K562 (cell line): Measurements from ENCODE around the gene PLXDC1. TPM values are rescaled to one million over a fixed set of nuclear protein-coding genes. Genes with fewer than 3 reads are reported as not detected.

Experiments used
- CEBPB ChIP-seq: fragments of 450-650 bp; IDR thresholded peaks from 2 replicates; pipeline ENCODE4 v1.6.1; 2016; ENCODE audit warnings: missing genetic modification characterization, missing compliant biosample characterization
- EP300 ChIP-seq: IDR thresholded peaks from 2 replicates; pipeline ENCODE4 v1.6.1; 2012; ENCODE audit warnings: low read length, improper control_type of control experiment
- KAT2B ChIP-seq: IDR thresholded peaks from one replicate; pipeline ENCODE4 v1.6.1; 2012; ENCODE audit warnings: low read depth, mild to moderate bottlenecking, control low read depth, inconsistent platforms, low read length, moderate library complexity
- KDM1A ChIP-seq, 2 experiments: fragments of 450-650 bp; IDR thresholded peaks; 2 replicates each; pipeline ENCODE4 v1.6.1; 2016; ENCODE audit warnings: mild to moderate bottlenecking in 2 of 2
- NFATC3 ChIP-seq: fragments of 450-650 bp; IDR thresholded peaks from 2 replicates; pipeline ENCODE4 v1.6.1; 2017; ENCODE audit warnings: mild to moderate bottlenecking
- POLR2A ChIP-seq: fragments of 450-650 bp; conservative IDR thresholded peaks from 2 replicates; pipeline ENCODE4 v1.6.1; 2016
- POLR2AphosphoS2 ChIP-seq: IDR thresholded peaks from 2 replicates; pipeline ENCODE4 v1.6.1; 2012; ENCODE audit warnings: low read length, improper control_type of control experiment
- RAD51 ChIP-seq: fragments of 450-650 bp; IDR thresholded peaks from 2 replicates; pipeline ENCODE4 v1.7.1; 2016; ENCODE audit warnings: low read depth, mild to moderate bottlenecking, borderline replicate concordance
- ZNF695 ChIP-seq: fragments of 450-650 bp; formaldehyde crosslinking; IDR thresholded peaks from 2 replicates; pipeline ENCODE4 v1.4.0; 2020; ENCODE audit warnings: mild to moderate bottlenecking, moderate library complexity
- polyA plus RNA-seq, 8 experiments: library from polyadenylated mRNA; depleted of rRNA in 4 of 8; stranded (reverse) in 5 of 8; unstranded in 3 of 8; fragments of >200 nt; fragmentation: Nextera tagmentation in 2 of 8; fragmentation: Illumina TruSeq in 1 of 8; extraction: Ambion mirVana in 2 of 8; extraction: Trizol in 1 of 8; gene quantifications; 2 replicates each; pipeline versions ENCODE4 v1.2.1 to v1.2.3, GENCODE V29; 2011 to 2014; ENCODE audit warnings: inconsistent platforms in 1 of 8, missing spikeins in 1 of 8
- total RNA-seq, 7 experiments: library from RNA; depleted of rRNA in 6 of 7; stranded (reverse); fragments of >200 nt in 6 of 7; fragmentation: Illumina TruSeq in 2 of 7; extraction: Trizol in 2 of 7; gene quantifications; 2 replicates each; pipeline versions ENCODE4 v1.2.1 to v1.2.3, GENCODE V29; 2011 to 2021; ENCODE audit warnings: low replicate concordance in 1 of 7
- TF ChIP-seq, protein P1 (sequence below), 2 experiments: fragments of 450-650 bp; IDR thresholded peaks; 2 replicates each; pipeline ENCODE4 v1.6.1; 2018; ENCODE audit warnings: mild to moderate bottlenecking in 2 of 2, low read depth in 1 of 2; ENCODE audit not compliant: partially characterized antibody in 2 of 2
- TF ChIP-seq, protein P2 (sequence below): fragments of 450-650 bp; IDR thresholded peaks from 2 replicates; pipeline ENCODE4 v1.7.1; 2018; ENCODE audit warnings: mild to moderate bottlenecking, low read depth; ENCODE audit not compliant: partially characterized antibody
- TF ChIP-seq, protein P3 (sequence below), 2 experiments: fragments of 450-650 bp; formaldehyde crosslinking in 1 of 2; IDR thresholded peaks; 2 replicates each; pipeline versions ENCODE4 v1.4.0 to v1.6.1; 2014 to 2020; ENCODE audit warnings: mild to moderate bottlenecking in 2 of 2, borderline replicate concordance in 1 of 2, low read depth in 1 of 2

PLXDC1 gene
- total and polyA plus RNA-seq, 9 of the 15 experiments (the other 6 are each of a cell fraction or from before 2014, with no cell fraction given) = not detected

DNA sequence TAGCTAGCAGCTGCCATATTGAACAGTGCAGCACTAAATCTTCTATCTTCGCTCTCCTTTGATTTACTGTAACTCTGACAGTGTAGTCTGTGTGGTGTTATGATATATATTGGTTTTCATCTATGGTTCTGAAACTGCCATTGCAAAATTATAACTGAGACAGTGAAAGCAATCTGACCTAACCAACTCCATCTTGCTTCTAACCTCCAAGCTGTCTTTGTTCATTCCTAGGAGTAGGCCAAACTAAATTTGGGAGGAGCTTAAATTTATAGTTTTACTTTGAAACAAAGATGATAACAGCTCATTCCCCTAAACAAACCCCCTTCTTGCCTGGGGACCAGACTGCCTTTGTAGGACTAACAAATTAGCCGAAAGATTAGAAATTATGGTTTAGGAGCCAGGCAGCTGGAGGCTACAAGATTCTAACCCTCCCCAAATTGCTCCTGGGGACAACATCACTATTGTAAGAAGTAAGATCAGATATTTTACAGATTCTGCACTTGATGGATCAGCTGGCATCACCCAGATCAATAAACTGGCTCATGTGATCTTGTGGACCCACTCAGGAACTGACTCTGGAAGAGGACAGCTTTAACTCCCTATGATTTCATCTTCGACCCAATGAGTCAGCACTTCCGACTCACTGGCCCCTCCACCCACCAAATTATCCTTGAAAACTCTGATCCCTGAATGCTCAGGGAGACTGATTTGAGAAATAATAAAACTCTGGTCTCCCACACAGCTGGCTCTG lies 137.2 kb downstream of the PLXDC1 start (continued):
- TF ChIP-seq, protein P1, sequence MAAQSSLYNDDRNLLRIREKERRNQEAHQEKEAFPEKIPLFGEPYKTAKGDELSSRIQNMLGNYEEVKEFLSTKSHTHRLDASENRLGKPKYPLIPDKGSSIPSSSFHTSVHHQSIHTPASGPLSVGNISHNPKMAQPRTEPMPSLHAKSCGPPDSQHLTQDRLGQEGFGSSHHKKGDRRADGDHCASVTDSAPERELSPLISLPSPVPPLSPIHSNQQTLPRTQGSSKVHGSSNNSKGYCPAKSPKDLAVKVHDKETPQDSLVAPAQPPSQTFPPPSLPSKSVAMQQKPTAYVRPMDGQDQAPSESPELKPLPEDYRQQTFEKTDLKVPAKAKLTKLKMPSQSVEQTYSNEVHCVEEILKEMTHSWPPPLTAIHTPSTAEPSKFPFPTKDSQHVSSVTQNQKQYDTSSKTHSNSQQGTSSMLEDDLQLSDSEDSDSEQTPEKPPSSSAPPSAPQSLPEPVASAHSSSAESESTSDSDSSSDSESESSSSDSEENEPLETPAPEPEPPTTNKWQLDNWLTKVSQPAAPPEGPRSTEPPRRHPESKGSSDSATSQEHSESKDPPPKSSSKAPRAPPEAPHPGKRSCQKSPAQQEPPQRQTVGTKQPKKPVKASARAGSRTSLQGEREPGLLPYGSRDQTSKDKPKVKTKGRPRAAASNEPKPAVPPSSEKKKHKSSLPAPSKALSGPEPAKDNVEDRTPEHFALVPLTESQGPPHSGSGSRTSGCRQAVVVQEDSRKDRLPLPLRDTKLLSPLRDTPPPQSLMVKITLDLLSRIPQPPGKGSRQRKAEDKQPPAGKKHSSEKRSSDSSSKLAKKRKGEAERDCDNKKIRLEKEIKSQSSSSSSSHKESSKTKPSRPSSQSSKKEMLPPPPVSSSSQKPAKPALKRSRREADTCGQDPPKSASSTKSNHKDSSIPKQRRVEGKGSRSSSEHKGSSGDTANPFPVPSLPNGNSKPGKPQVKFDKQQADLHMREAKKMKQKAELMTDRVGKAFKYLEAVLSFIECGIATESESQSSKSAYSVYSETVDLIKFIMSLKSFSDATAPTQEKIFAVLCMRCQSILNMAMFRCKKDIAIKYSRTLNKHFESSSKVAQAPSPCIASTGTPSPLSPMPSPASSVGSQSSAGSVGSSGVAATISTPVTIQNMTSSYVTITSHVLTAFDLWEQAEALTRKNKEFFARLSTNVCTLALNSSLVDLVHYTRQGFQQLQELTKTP (IDR thresholded peaks at IDR 0.05; ENCODE audit: low read depth in 1 of 2, partially characterized antibody in 2 of 2) = peak in 1 of 2 experiments; percentile 71
- TF ChIP-seq NFATC3 (no peak), CEBPB (tag) (no peak), ZNF695 (0 out of 2 replicates have a peak, but pooled peaks have one; percentile 68), POLR2AphosphoS2 (no peak), KDM1A (IDR thresholded peaks at IDR 0.05) (no peak), EP300 (peak; percentile 56; the same call in 1 of the 2 replicates), RAD51 (peak; percentile 62; the same call in 1 of the 2 replicates), KAT2B (no peak), POLR2A (no peak)
- TF ChIP-seq, protein P2, sequence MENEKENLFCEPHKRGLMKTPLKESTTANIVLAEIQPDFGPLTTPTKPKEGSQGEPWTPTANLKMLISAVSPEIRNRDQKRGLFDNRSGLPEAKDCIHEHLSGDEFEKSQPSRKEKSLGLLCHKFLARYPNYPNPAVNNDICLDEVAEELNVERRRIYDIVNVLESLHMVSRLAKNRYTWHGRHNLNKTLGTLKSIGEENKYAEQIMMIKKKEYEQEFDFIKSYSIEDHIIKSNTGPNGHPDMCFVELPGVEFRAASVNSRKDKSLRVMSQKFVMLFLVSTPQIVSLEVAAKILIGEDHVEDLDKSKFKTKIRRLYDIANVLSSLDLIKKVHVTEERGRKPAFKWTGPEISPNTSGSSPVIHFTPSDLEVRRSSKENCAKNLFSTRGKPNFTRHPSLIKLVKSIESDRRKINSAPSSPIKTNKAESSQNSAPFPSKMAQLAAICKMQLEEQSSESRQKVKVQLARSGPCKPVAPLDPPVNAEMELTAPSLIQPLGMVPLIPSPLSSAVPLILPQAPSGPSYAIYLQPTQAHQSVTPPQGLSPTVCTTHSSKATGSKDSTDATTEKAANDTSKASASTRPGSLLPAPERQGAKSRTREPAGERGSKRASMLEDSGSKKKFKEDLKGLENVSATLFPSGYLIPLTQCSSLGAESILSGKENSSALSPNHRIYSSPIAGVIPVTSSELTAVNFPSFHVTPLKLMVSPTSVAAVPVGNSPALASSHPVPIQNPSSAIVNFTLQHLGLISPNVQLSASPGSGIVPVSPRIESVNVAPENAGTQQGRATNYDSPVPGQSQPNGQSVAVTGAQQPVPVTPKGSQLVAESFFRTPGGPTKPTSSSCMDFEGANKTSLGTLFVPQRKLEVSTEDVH = no peak
- TF ChIP-seq, protein P3, sequence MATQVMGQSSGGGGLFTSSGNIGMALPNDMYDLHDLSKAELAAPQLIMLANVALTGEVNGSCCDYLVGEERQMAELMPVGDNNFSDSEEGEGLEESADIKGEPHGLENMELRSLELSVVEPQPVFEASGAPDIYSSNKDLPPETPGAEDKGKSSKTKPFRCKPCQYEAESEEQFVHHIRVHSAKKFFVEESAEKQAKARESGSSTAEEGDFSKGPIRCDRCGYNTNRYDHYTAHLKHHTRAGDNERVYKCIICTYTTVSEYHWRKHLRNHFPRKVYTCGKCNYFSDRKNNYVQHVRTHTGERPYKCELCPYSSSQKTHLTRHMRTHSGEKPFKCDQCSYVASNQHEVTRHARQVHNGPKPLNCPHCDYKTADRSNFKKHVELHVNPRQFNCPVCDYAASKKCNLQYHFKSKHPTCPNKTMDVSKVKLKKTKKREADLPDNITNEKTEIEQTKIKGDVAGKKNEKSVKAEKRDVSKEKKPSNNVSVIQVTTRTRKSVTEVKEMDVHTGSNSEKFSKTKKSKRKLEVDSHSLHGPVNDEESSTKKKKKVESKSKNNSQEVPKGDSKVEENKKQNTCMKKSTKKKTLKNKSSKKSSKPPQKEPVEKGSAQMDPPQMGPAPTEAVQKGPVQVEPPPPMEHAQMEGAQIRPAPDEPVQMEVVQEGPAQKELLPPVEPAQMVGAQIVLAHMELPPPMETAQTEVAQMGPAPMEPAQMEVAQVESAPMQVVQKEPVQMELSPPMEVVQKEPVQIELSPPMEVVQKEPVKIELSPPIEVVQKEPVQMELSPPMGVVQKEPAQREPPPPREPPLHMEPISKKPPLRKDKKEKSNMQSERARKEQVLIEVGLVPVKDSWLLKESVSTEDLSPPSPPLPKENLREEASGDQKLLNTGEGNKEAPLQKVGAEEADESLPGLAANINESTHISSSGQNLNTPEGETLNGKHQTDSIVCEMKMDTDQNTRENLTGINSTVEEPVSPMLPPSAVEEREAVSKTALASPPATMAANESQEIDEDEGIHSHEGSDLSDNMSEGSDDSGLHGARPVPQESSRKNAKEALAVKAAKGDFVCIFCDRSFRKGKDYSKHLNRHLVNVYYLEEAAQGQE (IDR thresholded peaks at IDR 0.05; ENCODE audit: borderline replicate concordance) = no peak; the same call in 1 of the 2 replicates
- TF ChIP-seq, protein P3 (CRISPR knock-in tag; IDR thresholded peaks at IDR 0.05; ENCODE audit: low read depth) = 0 out of 2 replicates have a peak, but pooled peaks have one; percentile 49
